ENCODE results near the gene BPIFB4.
"Not testable (repeated sequence)": the region's sequence is repeated elsewhere in the genome, so short reads cannot be mapped to it uniquely, and the experiment has no call there.

The BPIFB4 gene

GRCh38 chr20:33122297-33122696 is 42.9 kb downstream of the BPIFB4 start:
- DNase-seq = not testable (repeated sequence)

GRCh38 chr20:33124261-33124660 is 44.8 kb downstream of the BPIFB4 start:
- DNase-seq = no peak

DNA sequence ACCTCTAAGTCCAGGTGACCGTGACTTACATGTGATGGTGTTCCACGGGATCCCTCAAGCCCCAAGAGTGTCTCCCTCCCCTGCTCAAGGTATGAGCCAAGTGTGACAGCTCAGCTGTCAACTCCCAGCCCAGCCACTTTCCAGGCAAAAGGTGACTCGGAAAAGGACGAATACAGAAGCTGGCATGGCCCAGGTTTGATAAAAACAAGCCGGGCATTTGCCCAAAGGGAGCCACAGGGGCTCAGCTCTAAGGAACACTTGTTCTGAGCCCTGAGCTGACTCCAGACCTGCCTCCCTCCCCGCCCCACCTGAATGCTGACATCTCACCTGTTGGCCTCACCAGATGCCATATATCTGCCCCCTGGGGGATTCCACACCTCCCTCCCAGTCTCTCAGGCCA is 45.6 kb downstream of the BPIFB4 start:
- DNase-seq = no peak

DNA sequence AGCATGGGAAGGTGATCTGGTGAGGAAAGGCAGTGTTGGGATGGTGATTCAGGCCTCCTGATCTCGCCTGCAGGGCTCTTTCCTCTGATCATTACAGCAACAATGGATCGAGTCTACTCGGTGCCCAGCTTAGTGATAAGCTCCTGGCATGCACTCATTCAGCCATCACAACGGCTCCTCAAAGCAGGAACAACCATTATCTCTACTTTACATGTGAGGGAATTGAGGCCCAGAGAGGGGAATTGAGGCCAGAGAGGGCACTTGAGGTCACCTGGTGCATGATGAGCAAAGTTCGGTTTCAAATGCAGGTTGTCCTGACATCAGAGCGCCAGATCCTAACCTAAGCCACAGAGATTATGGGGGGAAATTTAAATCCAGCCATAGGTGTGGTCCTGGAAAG is 46.5 kb downstream of the BPIFB4 start:
- DNase-seq = no peak

GRCh38 chr20:33127422-33128097 is 48.1 kb downstream of the BPIFB4 start:
- DNase-seq = no peak

GRCh38 chr20:33130568-33131061 is 51.2 kb downstream of the BPIFB4 start:
- DNase-seq = no peak

- DNase-seq = no peak
Measured at GRCh38 chr20:33131949-33132473, 52.6 kb downstream of the BPIFB4 start.

DNA sequence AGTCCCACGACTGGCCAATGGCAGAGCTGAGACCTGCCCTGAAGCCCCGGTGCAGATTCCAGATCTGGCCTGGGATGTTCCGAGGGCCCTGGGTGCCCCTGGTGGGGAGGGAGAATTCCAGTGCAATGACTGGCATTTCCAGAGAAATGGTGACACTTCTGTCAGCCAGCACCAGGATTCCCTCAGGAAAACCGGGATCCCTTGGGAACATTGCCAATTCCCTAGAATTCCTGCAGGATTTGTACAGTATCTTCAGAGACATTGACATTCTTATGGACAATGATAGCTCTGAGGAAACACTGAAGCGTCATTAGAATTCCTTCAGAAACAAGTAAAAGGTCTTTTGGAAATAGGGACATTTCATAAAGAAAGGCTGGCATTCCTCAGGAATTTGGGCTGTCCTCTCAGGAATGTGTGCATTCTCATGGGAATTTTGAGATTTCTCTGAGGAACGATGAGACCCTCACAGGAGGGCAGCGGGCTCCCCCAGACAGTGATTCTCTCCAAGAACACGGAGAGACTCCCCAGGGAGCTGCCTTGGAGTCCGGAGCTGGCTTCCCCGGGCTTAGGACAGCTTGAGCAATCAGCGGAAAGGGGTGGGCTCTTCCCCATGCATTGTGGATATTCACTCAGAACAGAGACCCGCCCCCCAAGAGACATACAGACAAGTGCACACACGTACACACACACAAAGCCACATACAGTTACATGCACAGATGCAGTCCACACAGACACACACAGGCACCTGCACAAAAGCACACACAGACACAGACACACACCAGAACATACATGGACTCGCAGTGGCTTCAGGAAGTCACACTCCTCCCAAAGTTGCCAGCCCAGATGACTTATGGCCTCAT is 53.3 kb downstream of the BPIFB4 start:
- no peak for DNase-seq

- no peak for DNase-seq
Measured at GRCh38 chr20:33133373-33133941, 54.0 kb downstream of the BPIFB4 start.

GRCh38 chr20:33137195-33137594 is 57.8 kb downstream of the BPIFB4 start:
- no peak for DNase-seq

DNA sequence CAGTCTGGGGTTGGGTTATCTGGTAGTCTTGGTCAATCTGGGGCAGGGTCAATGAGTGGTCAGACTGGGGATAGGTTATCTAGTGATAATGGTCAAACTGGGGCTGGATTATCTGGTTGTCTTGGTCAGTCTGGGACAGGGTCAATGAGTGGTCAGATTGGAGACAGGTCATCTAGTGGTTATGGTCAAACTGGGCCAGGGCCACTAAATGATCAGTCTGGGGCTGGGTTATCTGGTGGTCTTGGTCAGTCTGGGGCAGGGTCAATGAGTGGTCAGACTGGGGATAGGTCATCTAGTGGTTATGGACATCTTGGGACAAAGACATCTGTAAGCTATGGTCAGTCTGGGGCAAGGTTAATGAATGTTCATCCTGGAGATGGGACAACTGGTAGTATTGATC is 60.0 kb downstream of the BPIFB4 start:
- DNase-seq = no peak

GRCh38 chr20:33145521-33145920 is 66.1 kb downstream of the BPIFB4 start:
- DNase-seq = no peak

- DNase-seq = no peak
Measured at GRCh38 chr20:33147299-33147698, 67.9 kb downstream of the BPIFB4 start.

GRCh38 chr20:33148040-33148439 is 68.6 kb downstream of the BPIFB4 start:
- no peak for DNase-seq

DNA sequence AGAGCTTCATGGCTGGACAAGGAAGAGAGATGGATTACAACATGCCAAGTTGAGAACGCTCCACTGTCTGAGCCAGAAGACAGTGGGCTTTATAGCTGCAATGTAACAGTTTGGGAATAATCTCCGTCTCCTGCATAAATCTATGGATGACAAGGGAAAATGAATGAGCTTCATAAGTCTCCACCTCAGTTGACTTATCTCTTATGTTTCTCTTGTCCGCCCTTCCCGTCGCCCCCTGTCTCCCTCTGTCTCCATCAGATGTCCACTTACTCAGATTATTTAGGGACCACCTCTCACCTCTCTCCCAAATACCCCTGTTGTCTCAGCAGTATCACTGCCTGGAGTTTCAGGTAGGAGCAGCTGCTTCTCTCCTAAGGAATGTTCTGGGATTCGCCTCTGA is 74.8 kb downstream of the BPIFB4 start:
- DNase-seq = no peak

DNA sequence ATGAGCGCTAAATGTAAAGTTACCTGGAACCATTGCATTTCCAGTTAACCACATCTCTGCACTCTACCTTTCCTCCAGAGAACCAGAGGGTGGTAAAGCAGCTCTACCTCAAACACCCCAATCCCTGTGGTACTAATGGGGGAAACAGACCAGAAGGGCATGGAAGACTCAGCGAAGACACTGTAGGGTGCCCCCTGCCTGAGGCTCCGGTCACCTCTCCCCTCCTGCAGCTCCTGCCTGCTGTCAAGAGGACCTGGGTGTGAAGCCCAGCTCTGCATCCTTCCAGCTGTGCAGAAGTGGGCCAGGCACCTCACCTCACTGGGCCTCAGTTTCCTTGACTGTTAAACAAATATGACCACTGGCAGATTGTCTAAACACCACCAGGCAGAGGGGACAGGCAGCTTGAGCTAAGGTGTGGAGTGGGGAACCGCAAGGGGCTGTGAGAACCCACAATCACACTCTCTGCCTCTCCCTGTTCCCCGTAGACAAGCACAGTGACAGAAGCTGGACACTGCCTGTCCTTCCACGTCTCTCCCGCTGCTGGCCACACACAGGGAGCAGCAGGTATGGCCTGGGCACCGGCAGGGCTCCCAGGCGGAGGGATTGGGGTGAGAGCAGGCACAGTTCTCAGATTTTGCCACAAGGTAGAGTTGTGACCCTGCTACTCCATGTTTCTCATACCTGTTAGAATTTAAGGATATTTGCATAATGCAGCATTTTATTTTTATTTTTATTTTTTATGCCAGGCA is 79.4 kb downstream of the BPIFB4 start:
- DNase-seq = no peak

- no peak for DNase-seq
Measured at GRCh38 chr20:33159713-33160112, 80.3 kb downstream of the BPIFB4 start.

DNA sequence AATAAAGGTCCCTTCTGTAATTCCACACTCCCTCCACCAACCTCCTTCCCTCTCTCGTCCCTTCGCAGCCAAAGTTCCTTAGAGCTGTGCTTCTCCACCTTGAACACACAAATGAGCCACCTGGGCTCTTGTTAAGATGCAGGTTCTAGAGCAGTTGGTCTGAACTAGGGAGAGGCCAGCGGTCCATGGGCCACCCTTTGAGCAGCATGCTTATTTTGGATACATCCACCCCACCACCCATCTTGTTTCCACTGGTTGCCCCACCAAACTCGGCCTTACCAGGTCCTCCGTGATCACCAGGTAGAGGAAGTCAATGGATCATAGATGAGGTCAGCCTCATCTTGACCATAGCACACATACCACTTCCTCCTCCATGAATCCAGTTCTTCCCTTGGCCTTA is 81.2 kb downstream of the BPIFB4 start:
- no peak for DNase-seq

Data from COR-L47 (cell line).